Fibroblast of peridontal ligament (primary cell): ENCODE measurements around the gene FAM184A.
"Not testable (repeated sequence)": the region's sequence is repeated elsewhere in the genome, so short reads cannot be mapped to it uniquely, and the experiment has no call there.

Experiments used
- DNase-seq: peaks from one replicate; pipeline ENCODE4 v3.0.0-alpha.2; 2010; ENCODE audit errors: extremely low read depth

The FAM184A gene

DNA sequence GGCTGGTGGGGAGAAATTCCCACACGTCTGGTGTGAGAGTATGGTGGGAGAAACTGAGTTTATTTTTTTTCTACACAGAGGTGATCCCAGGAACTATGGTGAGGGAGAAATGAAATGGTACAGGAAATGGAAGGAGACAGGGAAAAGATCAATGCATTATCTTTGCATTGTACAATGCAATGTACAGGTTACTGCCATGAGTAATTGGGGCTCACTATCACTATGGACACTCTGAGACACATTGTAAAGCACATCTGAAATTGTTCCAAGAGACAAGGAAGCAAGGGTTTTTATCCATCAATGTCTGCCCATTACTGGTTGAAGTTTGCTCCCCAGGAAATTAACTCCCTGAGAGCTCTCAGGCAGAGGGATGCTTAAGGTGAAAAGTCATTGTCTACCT is 21.7 kb upstream of the FAM184A start:
- no peak for DNase-seq

DNA sequence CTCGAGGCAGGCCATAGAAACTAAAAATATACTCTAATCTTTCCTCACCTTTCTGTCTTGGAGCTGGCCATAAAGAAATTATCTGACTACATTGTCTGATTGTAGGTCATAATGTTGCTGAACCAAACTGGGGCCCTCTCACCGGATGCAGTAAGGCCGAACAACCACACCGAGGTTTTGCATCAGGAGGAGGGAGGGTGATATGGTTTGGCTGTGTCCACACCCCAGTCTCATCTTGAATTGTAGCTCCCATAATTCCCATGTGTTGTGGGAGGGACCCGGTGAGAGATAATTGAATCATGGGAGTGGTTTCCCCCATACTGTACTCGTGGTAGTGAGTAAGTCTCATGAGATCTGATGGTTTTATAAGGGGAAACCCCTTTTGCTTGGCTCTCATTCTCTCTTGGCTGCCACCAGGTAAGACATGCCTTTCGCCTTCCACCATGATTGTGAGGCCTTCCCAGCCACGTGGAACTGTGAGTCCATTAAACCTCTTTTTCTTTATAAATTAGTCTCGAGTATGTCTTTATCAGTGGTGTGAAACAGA is 19.4 kb upstream of the FAM184A start:
- not testable (repeated sequence) for DNase-seq

DNA sequence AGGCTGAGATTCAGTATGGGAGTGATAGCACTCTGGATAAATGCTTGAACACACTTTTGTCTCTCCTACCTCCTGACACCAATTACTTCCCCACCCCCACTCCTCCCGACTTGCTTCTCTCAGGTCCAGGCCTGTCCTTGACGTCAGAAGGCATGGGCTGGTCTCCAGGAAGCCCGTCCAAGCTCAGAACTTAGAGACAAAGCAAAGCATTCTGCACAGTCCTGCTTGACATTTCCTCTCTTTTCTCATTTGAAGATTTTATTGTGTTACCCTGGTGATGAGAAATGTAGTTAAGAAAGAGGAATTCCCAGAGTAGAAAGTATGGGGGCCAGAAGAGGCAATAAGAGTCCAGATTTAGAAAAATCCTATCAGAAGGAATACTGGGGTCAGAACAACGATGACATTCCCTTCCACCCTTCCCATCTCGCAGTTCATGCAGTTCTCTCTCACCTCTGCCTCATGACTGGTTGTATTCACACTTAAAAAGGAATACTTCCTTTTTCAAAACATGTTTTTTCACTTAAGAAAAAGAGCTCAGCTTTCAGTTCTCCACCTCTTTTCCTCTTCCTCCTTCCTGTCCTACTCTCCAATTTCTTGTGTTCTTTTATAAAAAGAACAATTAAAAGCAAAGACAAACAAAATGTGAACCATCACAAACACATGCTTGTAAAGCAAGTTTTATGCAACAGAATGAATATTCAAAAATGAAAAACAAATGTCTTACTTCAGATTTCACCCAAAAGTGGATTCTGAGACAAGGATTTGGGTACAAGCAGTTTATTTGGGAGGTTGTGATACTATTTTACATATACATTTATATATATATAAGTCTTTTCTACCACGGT is 18.5 kb upstream of the FAM184A start:
- DNase-seq: peak; percentile 24

DNA sequence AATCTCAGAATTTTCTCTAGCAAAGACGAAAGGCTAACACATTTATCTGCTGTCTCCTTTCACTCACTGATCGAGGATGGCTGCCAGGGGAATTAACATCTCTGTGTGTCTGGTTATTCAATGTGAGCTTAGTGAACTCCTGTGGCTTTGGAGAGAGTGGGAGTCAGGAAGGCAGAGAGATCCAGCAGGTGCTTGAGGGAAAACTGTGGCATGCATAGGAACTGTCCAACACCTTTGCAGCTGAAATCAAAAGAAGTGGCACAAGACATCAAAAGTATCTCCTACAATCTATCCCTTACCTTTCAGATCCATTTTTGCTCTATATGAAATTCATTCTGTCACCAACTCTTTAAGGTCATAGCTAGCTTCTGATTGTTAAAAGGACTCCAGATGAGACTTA is 11.8 kb upstream of the FAM184A start:
- no peak for DNase-seq

DNA sequence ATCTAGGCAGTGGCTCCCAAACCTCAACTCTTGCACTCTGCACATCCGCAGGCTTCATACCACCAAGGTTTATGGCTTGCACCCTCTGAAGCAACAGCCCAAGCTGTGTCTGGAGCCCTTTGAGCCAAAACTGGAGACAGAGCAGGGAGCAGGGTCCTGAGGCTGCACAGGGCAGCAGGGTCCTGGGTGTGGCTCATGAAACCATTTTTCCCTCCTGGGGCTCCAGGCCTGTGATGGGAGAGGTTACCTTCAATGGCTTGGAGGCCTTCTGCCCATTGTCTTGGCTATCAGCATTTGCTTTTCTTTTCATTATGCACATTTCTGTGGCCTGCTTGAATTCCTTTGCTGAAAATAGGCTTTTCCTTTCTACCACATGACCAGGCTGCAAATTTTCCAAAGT is 6.3 kb upstream of the FAM184A start:
- DNase-seq: no peak

DNA sequence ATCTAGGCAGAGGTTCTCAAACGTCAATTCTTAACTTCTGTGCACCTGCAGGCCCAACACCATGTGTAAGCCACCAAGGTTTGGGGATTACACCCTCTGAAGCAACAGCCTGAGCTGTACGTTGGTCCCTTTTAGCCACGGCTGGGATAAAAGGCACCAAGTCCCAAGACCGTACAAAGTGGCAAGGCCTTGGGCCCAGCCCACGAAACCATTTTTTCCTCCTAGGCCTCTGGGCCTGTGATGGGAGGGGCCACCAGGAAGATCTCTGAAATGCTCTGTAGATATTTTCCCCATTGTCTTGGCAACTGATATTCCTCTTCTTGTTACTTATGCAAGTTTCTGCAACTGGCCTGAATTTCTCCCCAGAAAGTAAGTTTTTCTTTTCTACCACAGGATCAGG is 4.5 kb upstream of the FAM184A start:
- no peak for DNase-seq

DNA sequence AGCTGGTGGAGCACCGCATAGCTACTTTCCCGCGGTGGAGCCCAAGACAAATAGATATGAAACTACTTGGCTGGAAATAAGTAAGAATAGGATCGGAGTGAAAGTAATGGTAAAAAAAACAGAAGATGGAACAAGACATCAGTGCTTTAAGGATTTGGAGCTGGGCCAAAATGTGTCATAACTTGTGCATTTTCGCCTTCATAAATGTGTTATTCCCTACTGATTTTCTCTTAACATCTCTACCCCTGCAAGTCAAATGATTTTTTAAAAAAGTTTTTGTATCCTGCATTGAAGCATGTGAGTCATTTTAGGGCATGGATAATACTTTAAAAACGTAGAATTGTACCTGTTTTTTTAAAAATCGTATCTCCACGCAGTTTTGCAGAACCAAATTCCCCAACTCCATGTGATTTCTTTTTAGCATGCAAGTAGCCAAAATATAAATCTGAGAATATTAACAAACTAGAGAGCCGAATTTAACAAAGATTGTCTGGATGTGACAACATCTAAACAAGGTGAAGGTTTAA is 882 bp upstream of the FAM184A start:
- DNase-seq: peak; percentile 60

DNA sequence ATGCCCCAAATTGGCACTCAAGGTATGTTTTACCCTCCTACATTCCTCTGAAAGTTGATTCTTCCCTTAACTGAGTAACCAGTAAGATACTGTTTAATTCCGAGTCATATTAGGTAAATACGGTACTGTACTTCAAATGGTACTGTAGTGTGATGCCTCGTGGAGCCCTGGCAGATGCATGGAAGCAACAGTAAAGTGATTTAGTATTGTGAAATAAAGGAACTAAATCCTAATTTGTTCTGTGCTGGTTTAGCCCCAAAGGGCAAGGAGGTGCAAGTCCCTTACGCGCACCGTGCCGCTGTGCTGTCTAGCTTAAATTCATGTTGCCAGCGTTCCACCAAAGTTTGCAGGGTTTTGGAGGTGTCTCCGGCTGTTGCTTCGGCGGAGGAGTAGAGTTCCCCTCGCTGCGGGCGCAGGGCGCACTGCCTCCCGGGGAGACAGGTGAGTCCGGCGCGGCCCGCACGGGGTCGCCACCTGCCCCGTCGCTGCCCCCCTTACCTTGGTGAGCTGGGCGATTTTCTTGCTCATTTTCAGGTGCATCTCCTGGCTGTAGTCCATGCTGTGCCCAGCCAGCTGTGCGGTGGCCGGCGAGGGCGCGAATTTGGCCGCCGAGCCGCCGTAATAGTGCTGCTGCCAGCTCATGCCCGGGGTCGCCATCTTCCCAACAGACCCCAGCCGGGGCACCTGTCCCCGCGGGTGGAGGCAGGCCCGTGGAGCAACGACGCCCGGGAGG is 655 bp downstream of the FAM184A start:
- DNase-seq: peak; percentile 5

DNA sequence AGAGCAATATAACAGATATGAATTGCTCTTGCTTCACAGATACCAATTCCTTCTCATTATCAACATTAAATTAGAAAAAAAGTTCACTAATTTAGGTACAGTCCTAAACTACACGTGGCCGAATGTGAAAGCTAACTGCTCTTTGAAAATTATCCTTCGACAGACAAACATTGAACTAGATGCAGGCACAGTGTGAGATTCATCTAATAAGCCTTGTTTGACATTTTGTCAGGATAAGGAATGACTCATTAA is 1.1 kb downstream of the FAM184A start:
- peak; percentile 3 for DNase-seq

DNA sequence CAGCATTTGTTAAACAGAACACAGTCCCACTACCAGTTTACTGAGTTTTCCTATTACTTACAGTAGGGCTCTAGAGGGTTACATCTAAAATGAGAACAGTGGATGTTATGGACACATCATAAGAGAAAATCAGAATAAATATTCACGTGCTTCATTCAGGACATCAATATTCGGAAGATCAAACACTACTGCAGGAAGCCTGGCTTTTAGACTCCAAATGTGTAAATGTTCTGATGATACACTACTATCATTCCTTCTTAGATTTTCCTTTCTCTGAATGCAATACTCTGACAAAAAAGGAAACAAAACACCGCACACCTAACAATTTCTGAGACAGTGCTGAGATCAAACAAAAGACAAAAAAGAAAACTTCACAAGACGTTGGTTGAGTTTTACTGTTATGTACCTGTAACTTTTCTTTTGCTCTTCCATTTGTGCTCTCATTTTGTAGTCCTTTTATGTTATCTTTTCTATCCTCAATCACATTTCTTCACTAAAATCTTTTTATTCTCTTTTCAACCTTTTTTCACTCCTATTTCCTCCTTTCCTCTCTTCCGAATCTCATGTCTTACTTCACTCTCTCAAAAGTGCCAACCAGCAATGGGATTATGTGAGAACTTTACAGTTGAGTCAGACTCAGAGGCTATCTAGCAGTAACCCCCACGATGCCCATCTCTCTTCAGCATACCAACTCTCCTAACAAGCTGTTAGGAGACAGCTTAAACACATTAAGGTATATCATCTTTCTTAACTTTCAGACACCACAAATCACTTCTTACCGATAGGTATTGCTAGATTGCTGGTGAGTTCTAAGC is 1.7 kb downstream of the FAM184A start:
- DNase-seq: no peak

DNA sequence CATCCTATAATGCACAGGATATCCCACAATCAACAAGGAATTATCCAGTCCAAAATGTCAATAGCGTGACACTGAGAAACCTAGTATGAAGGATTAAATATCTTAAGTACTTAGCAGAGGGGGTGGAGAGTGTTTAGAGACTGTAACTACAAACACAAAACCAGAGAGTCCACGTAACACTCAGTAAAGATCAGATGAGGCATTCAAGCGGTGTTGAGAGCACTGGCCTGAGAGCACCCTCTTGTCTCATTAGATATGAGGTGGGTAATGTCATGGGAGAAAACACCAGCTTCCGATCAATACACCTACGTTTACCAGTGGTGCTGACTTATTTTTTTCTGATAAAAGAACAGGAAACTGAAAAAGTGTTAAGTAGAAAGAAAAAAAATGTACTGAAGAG is 2.3 kb downstream of the FAM184A start:
- no peak for DNase-seq

DNA sequence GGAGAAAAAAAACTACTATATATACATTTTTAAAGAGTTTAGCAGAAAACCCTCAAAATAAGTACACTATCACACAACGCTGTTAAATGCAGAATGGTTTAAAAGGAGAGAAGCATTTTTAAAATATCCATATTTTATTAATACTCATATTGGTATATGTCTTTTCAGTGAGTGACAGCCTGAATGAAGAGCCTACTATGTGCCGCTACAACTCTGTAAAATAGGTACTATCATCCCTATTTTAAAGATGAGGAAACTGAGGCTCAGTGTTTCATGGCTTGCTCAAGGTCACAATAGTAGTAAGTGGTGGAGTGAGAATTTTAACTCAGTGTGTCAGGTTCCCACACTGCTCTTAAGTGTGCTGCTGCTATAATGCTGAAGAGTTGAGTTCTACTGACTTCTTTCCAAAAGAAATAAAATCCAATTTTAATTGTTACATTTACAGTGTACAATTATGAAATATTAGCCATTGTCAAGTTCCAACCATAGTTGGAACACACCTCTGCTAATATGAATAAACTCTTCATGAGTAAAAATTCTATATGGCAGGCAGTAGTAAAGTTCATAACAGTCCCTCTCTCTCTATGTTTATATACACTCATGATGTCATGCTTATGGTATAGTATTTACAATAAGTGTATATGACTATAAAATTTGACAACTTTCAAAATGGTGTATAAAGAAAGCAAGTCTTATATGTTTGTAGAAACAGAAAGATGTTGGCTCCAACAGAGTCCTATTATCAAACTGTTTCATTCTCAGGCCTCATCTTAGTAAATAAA is 3.1 kb downstream of the FAM184A start:
- DNase-seq: no peak

DNA sequence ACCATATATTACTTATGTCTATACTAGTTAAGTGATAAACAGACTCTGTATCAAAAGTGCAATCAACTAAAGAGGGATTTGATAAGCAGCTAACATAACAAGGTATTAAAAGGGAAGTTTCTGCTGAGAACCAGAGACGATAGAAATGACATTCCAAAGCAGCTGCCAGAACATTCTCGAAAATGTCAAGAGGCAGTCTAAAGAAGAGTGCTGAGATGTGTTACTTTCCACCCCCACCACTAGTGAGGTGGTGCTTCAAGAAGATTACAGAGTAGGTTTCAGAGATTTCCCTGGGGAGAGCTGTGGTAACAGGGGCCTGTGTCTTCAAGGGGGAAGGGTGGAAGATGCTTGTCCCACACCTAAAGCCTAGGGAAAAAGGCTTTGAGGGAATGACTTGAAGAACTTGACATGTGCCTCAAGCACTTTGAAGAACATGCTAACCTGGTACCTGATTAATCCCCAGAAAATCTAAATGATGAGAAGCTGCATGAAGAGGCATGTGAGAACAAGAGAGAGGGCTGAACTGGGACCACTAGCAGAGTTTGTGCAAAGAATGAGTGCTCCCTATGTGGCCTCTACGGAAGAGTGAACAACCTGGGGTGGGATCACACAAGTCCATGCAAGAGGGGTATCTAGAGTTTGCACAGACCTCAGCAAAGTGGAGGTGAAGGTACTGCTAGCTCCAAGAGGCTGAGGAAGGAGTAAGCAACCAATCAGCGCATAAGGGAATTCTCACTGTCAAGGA is 5.0 kb downstream of the FAM184A start:
- DNase-seq: no peak

DNA sequence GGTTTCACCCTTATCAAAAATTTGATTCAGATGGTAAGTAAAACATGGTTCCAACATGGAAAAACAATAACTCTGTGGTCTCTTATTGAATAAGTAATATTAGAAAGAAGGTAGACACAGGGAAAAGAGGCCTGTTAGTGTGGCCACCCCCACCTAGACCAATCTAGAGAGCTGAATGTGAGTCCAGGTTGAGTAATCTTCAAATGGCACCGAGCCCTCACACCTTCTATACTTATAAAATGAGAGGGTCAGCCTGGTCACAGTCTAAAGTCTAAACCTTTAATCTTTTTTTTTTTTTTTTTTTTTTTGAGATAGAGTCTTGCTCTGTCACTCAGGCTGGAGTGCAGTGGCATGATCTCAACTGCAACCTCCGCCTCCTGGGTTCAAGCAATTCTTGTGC is 6.9 kb downstream of the FAM184A start:
- DNase-seq: no peak

DNA sequence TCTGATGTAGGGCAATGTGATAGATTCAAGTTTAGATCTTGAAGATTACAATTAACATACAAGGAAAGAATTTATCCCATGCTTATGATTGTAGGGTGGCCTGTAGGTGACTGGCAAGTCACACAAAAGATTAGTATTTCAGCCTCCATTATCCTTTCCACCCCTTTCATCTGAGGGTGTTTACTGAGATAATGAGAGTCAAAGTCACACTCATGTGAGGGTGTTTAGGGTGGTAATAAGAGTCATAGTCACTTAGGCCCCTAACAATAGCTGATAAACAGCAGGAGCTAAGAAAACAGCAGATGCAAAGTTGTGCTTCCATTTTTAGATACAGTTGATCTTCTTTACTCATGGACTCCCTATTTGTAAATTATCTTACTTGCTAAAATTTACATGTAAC is 11.4 kb downstream of the FAM184A start:
- DNase-seq: no peak

DNA sequence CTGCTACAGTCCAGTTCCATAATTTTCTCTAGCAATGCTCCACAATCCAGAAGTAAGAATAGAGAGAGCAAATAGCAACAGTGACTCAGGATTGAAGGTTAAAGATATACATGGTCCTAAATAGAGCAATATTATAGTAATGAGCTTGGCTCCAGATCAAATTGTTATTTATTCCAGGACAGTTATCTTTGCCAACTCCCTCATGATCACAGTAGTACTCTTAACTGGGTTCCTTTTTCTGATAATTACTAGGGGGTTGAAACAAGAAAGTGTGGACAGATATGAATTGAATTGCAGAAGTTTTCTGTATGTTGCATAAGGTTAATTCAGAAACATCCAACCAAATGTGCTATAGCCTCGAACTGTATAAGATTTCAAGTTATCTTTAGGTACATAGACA is 11.9 kb downstream of the FAM184A start:
- DNase-seq: no peak

DNA sequence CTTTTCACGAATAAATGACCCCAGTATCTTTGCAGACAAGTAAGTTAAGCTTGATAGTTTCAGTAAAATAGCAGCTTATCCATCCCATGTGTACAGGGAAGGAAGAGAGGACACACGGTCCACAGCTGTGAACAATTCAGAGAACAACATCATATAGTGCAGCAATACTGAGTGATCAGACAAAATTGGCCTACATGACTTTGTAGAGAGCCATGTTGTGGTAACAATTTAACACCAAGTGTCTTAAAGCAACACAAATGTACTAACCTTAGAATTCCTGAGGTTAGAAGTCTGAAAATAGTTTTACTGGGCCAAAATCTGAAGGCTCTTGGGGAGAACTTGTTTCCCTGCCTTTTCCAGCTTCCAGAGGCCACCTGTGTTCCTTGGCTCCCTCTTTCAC is 12.5 kb downstream of the FAM184A start:
- no peak for DNase-seq

DNA sequence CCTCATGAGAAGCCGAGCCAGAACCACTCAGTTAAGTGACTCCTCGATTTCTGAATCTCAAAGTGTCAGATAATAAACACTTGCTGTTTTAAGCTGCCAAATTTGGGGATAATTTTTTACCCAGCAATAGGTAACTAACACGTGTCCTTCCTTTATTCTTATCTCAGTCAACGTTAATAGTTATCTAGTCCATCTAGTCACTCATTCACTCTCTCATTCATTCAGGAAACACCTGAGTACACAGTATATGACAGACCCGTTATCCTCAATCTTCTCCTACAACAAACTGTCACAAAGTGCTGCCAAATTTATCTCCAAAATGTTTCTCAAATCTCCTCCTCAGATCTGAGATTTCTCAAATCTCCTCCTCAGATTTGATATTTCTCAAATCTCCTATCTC is 13.1 kb downstream of the FAM184A start:
- no peak for DNase-seq

DNA sequence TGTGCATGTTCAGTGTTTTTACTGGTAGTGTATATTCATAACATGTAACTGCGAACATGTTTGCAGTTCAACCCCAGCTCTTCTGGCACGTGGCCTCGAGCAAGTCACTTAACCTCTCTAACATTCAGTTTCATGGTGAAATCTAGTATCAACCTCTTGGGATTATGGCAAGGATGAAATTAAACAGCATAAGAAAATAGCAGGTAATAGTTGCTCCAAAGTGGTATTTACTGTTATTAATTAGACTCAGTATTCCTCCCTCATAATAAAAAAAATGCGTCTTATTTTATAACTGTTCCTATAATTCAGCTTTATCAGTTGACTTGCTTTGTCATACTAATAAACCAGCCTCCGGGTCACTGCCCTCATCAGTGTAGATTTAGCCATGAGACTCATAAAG is 15.0 kb downstream of the FAM184A start:
- DNase-seq: no peak

DNA sequence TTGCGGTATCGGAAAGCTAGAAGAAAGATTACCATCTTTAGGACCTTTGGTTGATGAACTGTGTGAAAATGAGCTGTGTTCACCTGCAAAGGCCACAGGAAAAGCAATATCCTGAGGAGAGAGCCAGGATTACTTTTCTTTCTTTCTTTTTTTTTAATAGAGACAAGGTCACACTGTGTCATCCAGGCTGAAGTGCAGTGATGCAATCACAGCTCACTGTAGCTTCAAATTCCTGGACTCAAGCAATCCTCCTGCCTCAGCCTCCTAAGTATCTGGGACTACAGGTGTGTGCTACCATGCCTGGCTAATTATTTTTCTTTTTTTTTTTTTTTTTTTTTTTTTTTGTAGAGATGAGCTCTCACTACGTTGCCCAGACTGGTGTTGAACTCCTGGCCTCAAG is 17.2 kb downstream of the FAM184A start:
- no peak for DNase-seq
